Left cardiac atrium (tissue), 4 donors: ENCODE data around the gene CACNA1I. TPM values are rescaled to one million over a fixed set of nuclear protein-coding genes. Genes with fewer than 3 reads are reported as not detected.

ENCODE experiments used
- ATAC-seq, 2 donors: fragments of 200-7000 bp; cut with Tn5 transposase; one replicate each; pipeline ENCODE4 v1.9.1; 2020; ENCODE audit warnings: mild to moderate bottlenecking in 2 of 2, moderate library complexity in 2 of 2
- DNase-seq: peaks from one replicate; pipeline ENCODE4 v3.0.0-alpha.2; 2020
- intact Hi-C, 2 donors: fragments of 100-400 bp; cut with DNase I; formaldehyde crosslinking; loops; one replicate each; pipeline versions ENCODE4 v1.14.1 to v1.15.1; 2022 to 2023
- total RNA-seq, 2 donors: library from RNA; stranded (reverse); fragmentation: NEBNext Ultra II Directional; extraction: Animal tissue kit (Norgen Biotek cat#: 25700); gene quantifications; one replicate each; pipeline ENCODE4 v1.2.1, GENCODE V29; 2021
- donor health status: DM: no; HTN: yes; CAD: no.
- donor health status: DM: no; HTN: yes; CAD: no; lungs with severe emphysema.
- donor health status: DM: yes; HTN: yes; CAD: no.
- donor health status: Dilated cardiomyopathy.

Gene CACNA1I
- total RNA-seq, 2 donors from 2014 or later = 0.03 to 0.06 TPM

DNA sequence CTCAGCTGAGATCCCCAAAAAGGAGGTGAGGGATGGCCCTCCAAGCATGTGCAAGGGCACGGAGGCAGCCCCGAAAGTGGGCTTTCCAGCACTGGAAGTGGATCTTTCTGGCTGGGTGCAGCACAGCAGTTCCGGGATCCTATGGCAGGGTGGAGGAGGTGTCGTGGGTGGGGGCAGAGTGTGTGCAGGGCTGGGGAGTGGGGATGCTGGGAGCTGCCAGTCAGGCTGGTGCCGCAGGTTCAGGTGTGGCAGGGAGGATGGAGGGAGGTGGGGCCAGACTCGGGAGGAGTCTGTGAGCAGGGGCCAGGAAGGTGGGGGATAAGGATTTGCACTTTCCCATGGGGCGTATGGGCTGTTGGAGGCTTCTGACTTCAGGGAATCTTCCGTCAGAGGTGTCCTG is 60.2 kb downstream of the CACNA1I start:
- intact Hi-C loops = no loop called here
- DNase-seq (no peak), ATAC-seq (no peak)

DNA sequence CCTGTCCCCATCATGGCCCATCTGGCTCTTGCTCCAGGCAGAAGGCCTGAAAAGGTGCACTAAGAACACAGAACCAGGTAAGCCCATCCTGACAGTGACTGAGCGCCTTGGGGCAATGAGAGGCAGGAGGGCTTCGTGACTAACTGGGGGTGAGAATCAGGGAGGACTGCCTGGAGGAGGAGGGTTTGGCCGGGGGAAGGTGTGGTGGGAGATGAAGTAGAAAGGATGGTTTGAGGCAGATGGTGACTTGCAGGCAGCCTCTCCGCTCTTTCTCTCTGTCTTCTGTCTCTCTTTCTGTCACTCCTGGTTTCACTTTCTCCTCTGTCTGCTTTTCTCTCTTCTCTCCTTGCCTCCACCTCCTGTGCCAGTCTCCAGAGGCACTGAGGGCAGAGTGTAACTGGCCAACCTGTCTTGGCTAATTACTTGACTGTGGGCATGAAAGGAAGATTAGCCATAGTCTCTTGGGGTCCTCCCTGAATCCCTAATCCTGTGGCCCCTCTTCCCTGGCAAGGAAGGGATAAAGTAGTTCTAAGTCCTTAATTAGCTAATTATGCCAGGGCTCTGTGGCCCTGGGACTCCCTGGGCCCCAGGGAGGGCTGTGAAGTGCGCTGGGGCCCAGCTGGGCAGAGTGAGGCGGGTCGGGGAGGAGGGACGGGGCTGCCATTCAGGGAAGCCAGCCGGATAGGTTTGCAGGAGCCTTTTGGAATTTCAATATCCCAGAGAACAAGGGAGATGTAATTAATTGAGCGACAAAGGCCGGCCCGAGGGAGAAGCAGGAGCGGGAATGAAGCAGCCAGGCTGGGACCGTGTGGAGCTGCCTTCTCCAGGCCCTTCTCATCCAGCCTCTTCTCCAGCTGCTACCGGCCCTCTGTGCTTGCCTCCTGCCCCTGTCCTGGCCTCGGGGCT is 61.1 kb downstream of the CACNA1I start:
- intact Hi-C loops = no loop called here
- no peak for ATAC-seq
- no peak for DNase-seq

DNA sequence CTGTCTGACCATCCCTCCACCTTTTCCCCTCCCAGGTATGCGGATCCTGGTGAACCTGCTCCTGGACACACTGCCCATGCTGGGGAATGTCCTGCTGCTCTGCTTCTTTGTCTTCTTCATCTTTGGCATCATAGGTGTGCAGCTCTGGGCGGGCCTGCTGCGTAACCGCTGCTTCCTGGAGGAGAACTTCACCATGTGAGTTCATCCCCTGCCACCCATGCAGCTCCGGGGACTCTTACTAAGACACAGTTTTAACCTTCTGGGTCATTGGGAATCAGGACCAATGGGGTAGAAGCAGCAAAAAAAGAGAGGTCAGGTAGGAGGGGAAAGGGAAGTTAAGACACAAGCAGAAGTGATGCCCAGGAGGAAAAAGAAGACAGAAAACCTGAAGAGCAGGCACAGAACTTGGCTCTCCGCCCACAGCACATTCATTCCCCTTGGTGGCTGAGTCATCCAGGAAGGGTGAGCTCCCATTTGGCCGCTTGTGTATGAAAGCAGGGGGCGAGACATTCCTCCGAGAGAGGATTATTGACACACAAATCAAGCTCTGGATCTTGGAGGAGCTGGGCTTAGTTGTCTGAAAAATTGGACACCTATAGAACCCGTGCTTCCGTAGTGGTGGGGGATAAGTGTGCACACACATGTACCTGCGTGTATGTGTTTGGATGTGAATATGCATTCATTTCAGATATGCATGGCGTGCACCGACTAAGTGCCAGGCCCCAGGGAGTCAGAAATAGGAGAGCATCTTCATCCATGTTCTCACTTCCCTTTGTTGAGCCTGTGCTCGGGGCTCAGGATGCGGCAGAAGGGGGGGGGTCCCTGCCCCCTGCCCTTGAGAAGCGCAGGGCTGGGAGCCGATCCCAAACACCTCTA is 64.2 kb downstream of the CACNA1I start:
- no peak for DNase-seq
- ATAC-seq = no peak
- intact Hi-C loops = no loop called here

DNA sequence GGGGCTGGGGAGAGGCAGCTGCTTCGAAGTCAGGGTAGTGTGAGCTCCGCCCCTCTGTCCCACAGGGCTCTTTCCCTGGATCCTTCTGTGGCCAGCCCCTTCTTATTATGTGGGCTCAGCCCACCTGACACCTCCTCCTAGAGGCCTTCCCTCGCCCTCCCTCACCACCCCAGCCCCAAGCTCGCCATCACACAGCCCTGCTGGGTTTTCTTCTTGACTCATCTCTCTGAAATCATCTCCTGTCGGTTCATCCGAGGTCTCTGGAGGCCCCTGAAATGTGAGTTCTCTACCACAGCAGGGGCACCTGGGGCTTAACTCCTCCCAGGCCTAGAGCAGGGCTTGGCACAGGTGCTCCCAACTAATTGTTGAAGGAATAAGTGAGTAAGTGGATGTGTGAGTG is 65.2 kb downstream of the CACNA1I start:
- DNase-seq = no peak

DNA sequence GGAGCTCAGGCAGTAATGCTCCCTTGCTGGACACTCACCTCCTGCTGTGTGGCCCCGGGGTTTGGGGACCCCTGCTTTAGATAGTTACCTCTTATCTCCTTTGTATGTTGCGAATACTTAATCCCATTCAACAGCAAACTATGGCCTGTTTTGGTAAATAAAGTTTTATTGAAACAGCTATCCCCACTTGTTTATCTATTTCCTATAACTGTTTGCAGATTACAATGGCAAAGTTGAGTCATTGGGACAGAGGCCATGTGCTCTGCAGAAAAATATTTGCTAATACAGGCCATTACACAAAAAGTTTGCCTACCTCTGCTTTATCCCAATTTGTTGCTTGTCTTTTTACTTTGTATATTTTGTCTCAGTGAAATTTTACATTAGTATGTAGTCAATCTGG is 68.4 kb downstream of the CACNA1I start:
- ATAC-seq (no peak), DNase-seq (no peak)
- intact Hi-C loops = no loop called here

More for the DNA sequence above, 65.2 kb downstream of the CACNA1I start:
- no peak for ATAC-seq
- intact Hi-C loops = no loop called here

DNA sequence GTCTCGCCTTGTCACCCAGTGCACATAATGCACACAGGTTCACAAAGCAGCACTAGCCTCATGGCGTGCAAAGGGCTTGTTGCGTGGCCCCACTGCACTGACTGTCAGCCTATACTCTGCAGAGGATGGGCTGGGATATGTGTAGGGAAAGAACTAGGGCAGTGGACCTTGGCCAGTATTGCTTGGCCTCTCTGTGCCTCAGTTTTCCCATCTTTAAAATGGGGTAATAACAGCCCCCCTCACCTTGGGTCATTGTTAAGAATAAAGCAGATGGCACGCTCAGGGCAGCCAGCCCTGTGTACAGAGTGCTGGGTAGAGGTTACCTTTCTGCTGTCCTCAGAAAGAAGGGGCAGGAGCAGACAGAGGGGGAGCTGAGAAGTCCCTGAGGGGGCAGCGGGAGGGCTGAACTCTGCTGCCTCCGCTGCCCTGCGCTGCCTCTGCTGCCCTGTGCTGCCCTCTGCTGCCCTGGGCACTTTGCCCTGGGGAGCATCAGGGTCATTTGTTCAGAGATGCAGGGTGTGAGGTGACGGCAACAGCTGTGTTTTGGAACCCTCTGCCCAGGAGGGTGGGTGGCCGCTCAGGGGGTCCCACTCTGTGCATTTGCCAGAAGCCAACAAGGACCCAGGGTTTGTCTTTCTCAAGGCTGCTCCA is 71.2 kb downstream of the CACNA1I start:
- no peak for DNase-seq
- intact Hi-C loops = no loop called here
- no peak for ATAC-seq

DNA sequence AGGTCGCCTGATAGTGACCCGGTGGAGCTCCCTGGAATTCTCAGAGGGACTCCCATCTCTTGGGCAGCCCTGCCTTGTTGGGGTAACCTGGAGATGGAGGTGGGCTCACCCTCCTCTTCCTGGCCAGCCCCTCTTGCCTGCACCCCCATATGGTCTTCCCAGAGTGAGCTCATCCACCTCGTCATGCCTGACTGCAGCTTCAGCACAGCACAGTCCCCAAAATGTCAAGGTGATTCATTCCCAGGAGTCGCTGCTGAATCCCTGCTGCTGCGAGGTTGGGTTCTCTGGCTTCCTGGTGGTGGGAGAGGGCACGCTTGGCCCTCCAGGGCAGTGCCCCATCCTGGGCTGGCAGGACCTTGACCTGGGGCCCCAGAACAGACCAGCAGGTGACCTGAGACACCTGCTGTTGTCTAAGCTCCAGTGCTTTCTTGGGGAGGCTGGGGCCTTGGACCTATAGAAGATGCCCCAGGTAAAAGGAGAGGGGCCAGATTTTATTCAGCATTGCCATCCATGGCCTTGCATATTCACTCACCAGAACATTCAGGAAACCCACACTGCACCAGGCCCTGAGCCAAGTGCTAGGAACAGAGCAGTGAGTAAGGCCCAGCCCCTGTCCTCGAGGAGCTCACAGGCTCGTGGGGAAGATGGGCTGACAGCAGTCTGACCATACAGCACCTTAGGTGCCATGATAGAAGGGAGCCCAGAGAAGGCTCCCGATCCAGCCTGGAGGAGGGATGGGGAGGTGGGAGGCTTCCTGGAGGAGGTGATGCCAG is 72.9 kb downstream of the CACNA1I start:
- ATAC-seq (no peak), DNase-seq (no peak)
- intact Hi-C loops = no loop called here

DNA sequence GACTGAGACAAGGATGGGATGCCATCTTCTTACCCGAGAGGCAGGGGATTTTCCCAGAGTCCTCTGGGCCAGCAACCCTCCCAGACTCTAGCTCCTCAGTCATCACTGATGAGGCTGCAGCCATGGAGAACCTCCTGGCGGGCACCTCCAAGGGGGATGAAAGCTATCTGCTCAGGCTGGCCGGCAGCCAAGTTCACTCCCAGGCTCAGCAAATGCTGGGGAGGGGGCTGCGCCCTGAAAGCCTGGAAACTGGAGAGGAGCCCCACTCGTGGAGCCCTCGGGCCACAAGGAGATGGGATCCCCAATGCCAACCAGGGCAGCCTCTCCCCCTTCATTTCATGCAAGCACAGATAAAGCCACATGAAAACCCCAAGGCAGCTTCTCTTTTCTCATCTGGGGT is 75.0 kb downstream of the CACNA1I start:
- intact Hi-C loops = no loop called here
- ATAC-seq (no peak), DNase-seq (no peak)

DNA sequence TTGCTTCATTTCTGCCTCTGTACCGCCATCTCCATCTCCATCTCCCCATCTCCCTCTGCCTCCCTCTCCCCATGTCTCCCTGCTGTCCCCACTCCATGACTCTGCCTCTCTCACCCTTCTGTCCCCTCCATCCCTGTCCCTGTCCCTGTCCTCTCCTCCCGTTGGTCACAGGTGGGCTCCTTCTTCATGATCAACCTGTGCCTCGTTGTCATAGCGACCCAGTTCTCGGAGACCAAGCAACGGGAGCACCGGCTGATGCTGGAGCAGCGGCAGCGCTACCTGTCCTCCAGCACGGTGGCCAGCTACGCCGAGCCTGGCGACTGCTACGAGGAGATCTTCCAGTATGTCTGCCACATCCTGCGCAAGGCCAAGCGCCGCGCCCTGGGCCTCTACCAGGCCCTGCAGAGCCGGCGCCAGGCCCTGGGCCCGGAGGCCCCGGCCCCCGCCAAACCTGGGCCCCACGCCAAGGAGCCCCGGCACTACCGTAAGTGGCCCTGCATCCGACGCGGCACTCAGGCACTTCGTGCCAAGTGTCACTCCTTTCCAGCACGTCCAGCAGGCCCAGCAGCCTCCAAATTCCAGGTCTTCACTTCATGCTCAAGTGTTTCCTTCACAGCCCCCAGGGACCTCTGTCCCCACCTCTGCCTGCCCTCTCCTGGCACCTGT is 76.0 kb downstream of the CACNA1I start:
- intact Hi-C loops = no loop called here
- ATAC-seq (no peak), DNase-seq (no peak)

DNA sequence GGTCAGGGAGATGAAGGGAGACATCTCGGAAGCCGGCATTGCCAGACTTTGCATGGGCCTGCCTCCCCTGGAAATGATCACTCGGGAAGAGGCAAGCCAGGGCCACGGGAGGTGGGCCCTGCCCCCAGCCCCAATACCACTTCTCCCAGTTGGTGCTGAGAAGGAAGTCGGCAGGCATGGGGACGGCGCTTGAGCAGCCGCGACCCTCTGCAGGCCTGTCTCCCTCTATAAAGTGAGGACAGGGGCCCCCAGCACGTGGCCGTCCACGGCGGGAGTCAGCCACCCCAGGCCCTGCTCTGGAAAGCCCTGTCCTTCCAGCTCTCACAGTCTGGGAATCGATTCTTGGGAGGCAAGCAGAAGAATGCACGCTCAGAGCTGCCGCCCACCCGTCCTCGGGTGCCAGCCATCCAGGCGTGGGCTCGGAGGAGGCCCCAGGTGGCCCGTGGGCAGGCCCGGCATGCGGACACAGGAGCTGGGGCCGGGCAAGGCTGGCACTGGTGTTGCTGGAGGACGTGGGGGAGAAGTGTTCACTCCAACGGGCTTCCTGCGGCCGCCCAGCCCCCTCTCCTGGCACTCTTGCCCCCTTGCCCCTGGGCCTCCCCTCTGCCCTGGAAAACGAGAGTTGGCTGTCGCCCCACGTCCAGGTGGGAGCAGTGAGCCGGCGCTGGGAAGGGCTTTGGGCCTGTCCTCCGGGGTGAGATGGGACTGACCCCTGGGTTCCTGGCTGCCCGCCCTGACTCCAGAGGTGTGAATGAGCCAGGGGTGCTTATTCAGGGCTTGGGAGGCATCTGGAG is 77.5 kb downstream of the CACNA1I start:
- ATAC-seq (no peak), DNase-seq (no peak)
- intact Hi-C loops = no loop called here

DNA sequence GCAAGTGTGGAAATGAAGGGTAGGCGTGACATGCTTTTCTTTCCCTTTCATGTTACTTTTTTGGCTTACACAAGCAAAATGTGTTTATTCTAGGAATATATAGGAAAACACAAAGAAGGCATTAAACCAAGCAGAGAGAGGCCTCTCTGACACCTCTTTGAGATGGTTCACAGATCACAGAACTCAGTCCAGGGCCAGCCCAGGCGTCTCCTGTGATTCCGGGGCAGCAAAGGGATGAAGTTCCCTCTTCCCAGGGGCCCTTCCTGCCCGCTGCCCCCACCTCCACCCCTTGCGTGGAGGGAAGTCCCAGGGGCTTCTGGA is 78.0 kb downstream of the CACNA1I start:
- intact Hi-C loops = no loop called here
- ATAC-seq (no peak), DNase-seq (no peak)

DNA sequence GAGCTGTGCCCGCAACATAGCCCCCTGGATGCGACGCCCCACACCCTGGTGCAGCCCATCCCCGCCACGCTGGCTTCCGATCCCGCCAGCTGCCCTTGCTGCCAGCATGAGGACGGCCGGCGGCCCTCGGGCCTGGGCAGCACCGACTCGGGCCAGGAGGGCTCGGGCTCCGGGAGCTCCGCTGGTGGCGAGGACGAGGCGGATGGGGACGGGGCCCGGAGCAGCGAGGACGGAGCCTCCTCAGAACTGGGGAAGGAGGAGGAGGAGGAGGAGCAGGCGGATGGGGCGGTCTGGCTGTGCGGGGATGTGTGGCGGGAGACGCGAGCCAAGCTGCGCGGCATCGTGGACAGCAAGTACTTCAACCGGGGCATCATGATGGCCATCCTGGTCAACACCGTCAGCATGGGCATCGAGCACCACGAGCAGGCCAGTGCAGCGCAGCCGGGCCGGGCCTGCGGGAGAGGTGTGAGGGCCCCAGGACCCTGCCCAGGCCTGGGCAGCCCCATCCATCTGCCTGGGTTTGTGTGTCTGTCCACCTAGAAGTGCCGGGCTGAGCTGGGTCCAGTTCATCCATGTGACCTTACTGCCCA is 79.0 kb downstream of the CACNA1I start:
- ATAC-seq = no peak
- intact Hi-C loops = no loop called here
- no peak for DNase-seq

DNA sequence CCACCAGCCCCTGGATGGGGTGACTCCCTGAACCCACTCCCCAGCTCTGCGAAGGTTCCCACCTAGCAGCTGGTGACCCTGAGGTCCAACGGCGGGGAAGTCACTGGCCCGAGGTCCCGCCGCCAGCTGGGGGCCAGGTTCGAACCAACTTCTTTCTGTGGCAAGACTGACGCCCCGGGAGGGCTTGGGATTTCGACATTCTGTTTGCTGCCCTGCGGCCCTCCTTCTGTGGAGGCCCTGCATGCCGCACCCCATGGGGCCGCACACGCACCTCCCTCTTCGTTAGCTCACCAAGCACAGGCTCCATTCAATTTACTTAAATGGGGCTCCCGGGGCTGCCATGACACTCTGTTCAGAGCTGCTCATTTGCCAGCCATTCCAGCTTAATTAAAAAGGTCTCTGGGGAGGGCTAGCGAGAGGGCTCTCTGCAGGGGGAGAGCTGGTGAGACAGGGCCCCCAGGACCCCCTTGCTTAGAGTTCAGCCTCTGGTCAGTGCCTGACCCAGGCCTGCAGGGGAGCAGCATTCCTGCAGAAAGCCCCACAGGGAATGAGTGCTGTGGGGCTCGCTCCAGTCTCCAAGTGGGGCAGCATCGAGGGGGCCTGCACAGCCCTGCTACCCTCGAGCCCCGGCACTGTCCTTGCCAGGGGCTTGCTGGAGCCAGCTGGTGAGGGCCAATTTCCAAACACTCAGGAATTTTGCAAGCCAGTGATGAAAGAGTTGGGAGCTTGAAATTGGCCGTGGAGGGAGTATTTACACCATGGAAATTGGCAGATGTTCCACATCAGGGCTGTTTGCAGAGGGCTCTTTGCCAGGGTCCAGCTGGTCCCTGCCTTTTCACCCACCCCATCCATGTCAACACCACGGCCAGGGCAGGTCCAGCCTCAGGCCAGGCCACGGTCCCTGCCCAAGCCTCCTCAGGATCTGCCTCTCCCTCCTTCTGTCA is 80.8 kb downstream of the CACNA1I start:
- ATAC-seq (peak in 1 of 2 donors; percentile 79), DNase-seq (no peak)
- intact Hi-C loops = no loop called here

DNA sequence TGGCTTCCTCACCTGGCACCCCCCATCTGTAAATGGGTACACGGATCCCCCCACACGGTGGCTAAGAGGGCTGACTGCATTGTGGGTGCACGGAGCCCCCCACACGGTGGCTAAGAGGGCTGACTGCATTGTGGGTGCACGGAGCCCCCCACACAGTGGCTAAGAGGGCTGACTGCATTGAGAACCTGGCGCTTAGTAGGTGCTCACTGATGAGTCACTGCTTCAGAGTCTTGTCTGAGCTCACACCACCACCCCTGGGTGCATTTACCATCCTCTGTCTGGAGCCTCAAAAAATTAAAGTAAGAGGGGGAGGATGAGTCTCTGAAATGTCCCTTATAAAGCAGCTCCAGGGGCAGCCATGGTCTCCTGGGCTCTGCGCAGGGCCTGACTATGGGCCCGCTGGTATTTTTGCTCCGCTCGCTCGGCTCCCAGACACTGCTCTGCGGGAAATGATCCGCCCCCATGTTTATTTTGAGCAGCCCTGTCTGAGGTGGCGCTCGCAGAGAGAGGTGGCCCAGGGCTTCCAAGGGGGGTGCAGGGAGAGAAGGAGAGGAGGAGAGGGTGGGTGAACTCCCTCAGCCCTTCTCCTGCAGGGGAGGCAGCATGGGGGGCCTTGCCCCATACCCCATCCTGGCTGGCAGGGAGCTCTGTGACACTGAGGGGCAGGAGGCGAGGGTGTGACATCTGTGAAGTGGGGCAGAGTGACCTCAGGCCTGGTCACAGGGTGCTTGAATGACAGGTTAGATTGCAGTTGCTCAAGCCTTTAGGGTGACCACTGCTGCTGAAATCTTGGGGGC is 82.6 kb downstream of the CACNA1I start:
- ATAC-seq (no peak), DNase-seq (no peak)
- intact Hi-C loops = no loop called here

DNA sequence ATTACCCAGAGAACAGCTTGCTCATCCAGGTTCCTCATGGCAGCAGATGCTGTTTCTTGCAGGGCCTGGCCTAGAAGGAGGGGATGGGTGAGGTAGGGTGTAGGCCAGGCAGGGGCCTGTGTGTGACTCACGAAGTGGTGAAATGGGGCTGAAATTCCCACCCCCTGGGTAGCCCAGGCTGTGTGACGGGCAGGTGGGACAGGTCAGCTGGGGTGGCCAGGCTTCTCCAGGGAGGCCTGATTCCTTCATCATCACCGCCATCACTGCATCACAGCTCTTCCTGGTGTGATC is 83.2 kb downstream of the CACNA1I start:
- intact Hi-C loops = no loop called here
- ATAC-seq (no peak), DNase-seq (no peak)
